Retina (tissue), 1 donor: ENCODE measurements around the gene GPD2.
"Not testable (repeated sequence)": the region's sequence is repeated elsewhere in the genome, so short reads cannot be mapped to it uniquely, and the experiment has no call there.

Experiments used
- DNase-seq: peaks from one replicate; pipeline ENCODE4 v3.0.0-alpha.2; 2016

The GPD2 gene

DNA sequence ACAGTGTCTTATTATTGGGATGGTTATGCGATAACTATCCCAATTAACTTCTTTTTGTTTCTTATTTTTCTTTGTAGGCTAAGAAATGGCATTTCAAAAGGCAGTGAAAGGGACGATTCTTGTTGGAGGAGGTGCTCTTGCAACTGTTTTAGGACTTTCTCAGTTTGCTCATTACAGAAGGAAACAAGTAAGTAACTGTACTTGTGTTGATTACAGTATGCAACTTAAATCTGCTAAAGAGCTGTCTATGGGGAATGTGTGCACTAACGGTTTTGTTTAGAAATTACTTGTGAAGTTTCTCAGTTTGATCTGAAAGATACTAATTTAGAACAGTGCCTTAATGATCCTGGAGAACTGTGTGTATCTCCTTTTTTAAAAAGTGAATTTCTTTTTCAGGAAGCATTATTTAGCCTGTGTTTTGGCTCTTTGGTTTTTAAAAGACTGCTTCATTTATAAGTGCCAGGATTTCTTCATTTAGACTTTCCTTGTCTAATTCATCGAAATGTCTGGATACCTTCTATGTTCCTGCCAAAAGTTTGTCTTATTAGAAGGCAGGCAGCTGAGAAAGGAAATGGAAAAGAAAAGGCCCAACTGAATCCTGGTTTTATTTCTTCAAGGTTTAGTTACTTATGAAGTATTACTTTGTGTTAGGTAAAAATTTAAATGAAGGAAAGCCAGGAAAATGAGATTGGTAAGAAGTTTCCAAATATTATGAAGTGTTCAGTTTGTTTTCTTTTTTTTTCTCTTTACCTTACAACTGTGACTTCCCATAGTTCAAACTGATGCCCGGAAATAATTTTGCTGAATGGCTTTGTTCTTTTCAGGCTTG, 40.1 kb downstream of the GPD2 start:
- no peak for DNase-seq

DNA sequence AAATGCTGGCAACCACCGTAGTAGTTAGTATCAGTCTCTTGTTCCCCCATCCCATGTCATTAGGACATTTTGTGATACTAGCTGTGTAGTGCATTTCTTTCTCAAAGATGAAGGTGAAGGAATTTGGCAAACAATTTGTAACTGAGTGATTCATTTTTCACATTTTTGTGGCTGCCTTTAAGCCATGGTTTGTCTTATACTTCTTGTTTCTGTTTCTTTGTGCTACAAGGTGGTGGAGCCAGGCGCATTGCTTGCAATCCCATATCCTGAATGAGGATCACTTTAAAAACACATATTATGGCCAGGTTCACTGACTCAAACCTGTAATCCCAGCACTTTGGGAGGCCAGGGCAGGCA, 40.6 kb downstream of the GPD2 start:
- no peak for DNase-seq

- no peak for DNase-seq
Observed at GRCh38 chr2:156480376-156480775, 44.2 kb downstream of the GPD2 start.

GRCh38 chr2:156481312-156481711, 45.1 kb downstream of the GPD2 start:
- DNase-seq, result no peak

GRCh38 chr2:156483741-156484173, 47.6 kb downstream of the GPD2 start:
- DNase-seq, result no peak

DNA sequence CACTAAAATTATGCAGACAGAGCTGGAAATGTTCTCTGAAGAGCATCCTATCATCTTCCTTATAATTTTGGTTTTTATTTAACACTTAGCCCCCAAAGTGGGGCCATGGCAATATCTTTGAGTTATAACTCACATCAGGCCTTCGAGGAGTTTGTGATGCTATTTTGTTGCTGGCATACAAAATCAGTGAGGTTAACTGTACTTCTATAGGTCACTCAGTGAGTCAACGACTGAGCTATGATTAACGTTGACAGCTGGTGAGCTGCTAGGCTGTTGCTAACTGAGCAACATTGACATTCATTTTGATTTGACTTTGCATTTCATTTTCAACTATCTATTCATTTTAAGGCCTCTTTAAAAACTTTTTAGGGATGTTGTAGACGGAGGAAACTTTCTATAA, 50.0 kb downstream of the GPD2 start:
- peak; percentile 14 for DNase-seq

GRCh38 chr2:156486614-156487013, 50.4 kb downstream of the GPD2 start:
- DNase-seq, result no peak

GRCh38 chr2:156489195-156489594, 53.0 kb downstream of the GPD2 start:
- no peak for DNase-seq

DNA sequence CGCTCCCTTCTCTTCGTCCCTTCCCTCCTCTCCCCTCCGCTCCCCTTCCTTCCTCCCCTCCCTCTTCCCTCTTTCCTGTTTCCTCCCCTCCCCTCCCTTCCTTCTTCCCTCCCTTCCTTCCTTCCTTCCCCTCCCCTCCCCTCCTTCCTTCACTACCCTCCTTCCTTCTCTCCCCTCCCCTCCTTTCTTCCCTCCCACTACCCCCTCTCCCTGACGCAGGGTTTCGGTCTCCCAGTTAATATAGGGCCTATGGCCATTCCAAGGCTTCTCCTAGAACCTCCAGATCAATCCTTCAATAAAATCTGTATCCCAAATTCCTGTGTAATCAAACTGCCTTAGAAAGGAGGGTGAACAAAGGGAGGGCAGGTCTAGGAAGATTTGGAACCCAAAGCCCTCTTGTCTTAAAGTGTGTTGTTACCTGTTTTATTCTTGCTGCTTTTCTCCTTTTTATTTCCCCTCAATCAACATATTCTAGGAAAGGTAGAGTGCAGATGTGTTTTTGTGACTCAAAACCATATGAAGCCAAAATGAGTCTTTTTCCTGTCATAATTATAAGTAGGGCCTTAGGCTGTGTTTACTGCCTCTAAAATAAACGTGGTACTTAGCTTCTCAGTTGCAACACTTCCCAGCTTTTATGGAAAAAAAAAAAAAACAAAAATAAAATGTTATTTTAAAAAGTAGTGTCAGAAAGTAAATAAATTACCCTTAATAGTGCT, 53.7 kb downstream of the GPD2 start:
- no peak for DNase-seq

GRCh38 chr2:156490466-156490840, 54.3 kb downstream of the GPD2 start:
- DNase-seq, result no peak

- no peak for DNase-seq
Observed at GRCh38 chr2:156491176-156491575, 55.0 kb downstream of the GPD2 start.

- DNase-seq, result no peak
Observed at GRCh38 chr2:156492979-156493378, 56.8 kb downstream of the GPD2 start.

- DNase-seq, result not testable (repeated sequence)
Observed at GRCh38 chr2:156495998-156496397, 59.8 kb downstream of the GPD2 start.

GRCh38 chr2:156505696-156506095, 69.5 kb downstream of the GPD2 start:
- DNase-seq, result no peak

- DNase-seq, result no peak
Observed at GRCh38 chr2:156511122-156511521, 74.9 kb downstream of the GPD2 start.

- no peak for DNase-seq
Observed at GRCh38 chr2:156511803-156512202, 75.6 kb downstream of the GPD2 start.

GRCh38 chr2:156512451-156512850, 76.3 kb downstream of the GPD2 start:
- DNase-seq, result no peak

DNA sequence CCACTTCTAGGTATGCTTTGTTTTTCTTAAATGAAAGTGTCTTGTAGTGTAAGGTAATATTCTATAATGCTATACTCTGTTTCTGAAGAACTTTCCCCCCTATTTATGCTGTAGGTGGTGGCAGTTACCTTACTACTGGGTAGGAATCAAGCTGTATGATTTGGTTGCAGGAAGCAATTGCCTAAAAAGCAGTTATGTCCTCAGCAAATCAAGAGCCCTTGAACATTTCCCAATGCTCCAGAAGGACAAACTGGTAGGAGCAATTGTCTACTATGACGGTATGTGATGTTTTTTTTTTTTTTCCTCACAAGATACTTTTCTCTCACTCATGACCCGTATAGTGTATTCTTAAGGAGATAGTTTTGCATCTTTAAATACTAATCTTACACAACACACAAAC, 77.0 kb downstream of the GPD2 start:
- DNase-seq, result no peak

DNA sequence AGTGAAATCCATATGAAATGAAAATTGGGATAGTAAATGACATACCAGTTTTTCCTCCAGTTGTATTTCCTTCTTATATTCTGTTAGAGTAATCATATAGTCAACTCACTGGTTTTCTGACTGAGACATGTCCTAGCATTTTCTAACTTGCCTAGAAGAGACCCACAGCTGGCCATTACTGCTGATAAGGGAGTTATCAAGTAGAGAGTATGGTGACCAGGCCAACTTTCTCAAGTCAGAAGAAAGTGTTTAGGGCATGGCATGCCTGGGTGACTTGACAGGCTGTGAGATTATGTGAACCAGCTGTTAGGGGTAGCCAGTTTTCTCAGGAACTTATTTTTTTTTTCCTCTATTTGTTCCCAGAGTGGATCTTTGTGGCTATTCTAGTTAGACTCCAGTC, 81.2 kb downstream of the GPD2 start:
- DNase-seq, result no peak

GRCh38 chr2:156518138-156518537, 82.0 kb downstream of the GPD2 start:
- no peak for DNase-seq

GRCh38 chr2:156522864-156523440, 86.8 kb downstream of the GPD2 start:
- no peak for DNase-seq

GRCh38 chr2:156526950-156527636, 90.9 kb downstream of the GPD2 start:
- DNase-seq, result no peak

- not testable (repeated sequence) for DNase-seq
Observed at GRCh38 chr2:156528583-156528982, 92.4 kb downstream of the GPD2 start.

GRCh38 chr2:156532989-156533388, 96.8 kb downstream of the GPD2 start:
- no peak for DNase-seq
